Activated T-helper 17 cell treated with anti-CD3 and anti-CD28 coated beads, Interleukin-2, amount 50 U/mL, for 72 hours (primary cell): ENCODE results near the gene ZNF292. TPM values are rescaled to one million over a fixed set of nuclear protein-coding genes. Genes with fewer than 3 reads are reported as not detected.
A peak's percentile ranks its signal among the peaks of the same experiment; 100 is the strongest.
"Not testable (repeated sequence)": the region's sequence is repeated elsewhere in the genome, so short reads cannot be mapped to it uniquely, and the experiment has no call there.

Experiments
- ATAC-seq: fragments of 150-1000 bp; cut with Tn5 transposase; replicated peaks from 2 replicates; pipeline ENCODE4 v1.10.0; 2021; ENCODE audit warnings: mild to moderate bottlenecking, moderate library complexity
- H3K27ac Mint-ChIP-seq: one replicate; pipeline ENCODE4 v1.8.0; 2022; ENCODE audit warnings: mixed read lengths
- H3K27me3 Mint-ChIP-seq: one replicate; pipeline ENCODE4 v1.8.0; 2022; ENCODE audit warnings: mixed read lengths
- H3K36me3 Mint-ChIP-seq: one replicate; pipeline ENCODE4 v1.8.0; 2022; ENCODE audit warnings: low read depth, mild to moderate bottlenecking, mixed read lengths
- H3K4me1 Mint-ChIP-seq: one replicate; pipeline ENCODE4 v1.8.0; 2022; ENCODE audit warnings: mixed read lengths
- H3K4me3 Mint-ChIP-seq: one replicate; pipeline ENCODE4 v1.8.0; 2022; ENCODE audit warnings: mild to moderate bottlenecking, mixed read lengths
- H3K9me3 Mint-ChIP-seq: one replicate; pipeline ENCODE4 v1.8.0; 2022; ENCODE audit warnings: mixed read lengths
- total RNA-seq, 2 donors: library from RNA; stranded (reverse); gene quantifications; one replicate each; pipeline ENCODE4 v1.2.3, GENCODE V29; 2022

Gene ZNF292
- total RNA-seq = 100 to 1,000 TPM in 1 of 2 donors, 10 to 100 TPM in 1; 77.2 to 209 TPM

DNA sequence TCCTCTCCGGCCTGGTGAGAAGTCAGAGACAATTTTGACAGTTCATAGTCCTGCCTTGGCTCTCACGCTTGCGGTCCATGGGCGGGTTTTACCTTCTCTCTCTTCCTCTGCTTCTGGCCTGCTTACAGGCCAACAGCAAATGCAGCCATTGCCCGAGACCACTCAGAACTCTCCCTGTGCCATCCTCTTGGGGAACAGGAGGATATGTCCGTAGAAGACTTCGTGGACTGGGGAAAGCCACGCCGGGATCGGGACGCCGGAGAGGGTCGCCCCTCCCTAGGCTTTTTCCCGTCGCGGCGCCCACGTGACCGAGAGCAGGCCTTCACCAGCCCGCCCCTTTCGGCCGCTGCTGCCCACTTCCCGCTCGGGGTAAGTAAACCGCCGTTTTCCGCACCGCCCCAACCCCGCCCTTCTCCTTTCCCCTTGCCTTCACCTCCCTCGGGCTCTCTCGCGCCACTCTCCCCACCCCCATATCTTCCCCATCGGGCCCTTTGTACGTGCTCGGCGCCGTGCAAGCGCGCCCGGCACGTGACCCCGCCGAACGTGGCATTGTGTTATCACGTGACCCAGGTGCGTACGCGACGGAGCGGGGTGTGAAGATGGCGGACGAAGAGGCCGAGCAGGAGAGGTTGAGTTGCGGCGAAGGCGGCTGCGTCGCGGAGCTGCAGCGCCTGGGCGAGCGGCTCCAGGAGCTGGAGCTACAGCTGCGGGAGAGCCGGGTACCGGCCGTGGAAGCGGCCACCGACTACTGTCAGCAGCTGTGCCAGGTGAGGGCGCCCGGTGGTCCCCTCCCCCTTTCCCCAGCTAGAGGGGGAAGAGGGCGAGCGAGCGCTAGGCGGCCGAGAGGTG lies at the start of gene ZNF292:
Gene ZNF292 (plus strand): TSS at position 573 of the 849 bp plus-strand sequence. CDS start 27 bp downstream, at position 600.
- ATAC-seq = peak; percentile 84
- peaks cover 73% of the 10 kb centered on the region for H3K36me3 Mint-ChIP-seq
- H3K4me1 Mint-ChIP-seq = peaks cover 14% of the 10 kb centered on the region
- peak within 1 kb of the TSS; percentile 94 for H3K4me3 Mint-ChIP-seq
- H3K9me3 Mint-ChIP-seq = no peaks in the 10 kb centered on the region
- H3K27me3 Mint-ChIP-seq = no peaks in the 10 kb centered on the region
- peak within 1 kb of the TSS; percentile 94 for H3K27ac Mint-ChIP-seq

DNA sequence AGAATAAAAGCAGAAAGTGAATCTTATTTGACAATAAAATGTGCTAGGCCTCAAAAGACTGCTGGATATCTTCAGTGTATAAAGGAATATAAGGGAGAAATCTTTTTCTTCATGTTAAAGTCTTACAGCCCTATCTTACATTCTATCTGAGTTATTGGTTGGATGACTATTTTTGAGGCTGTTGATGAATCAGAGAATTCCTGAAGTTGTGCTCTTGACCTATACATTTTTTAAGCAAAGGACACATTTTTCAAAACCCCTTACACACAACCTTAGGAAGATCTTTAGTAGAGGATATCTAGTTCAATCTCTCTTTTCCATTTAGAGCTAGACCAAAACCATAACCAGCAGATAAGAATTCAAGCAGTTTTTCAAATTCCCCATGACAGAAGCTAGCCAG lies 49.5 kb upstream of the ZNF292 start:
- Mint-ChIP-seq H3K4me1 (no peaks in the 10 kb centered on the region), H3K27ac (no peak overlapping the region), H3K36me3 (no peaks in the 10 kb centered on the region), H3K9me3 (no peaks in the 10 kb centered on the region), H3K4me3 (no peak overlapping the region), H3K27me3 (peaks cover 13% of the 10 kb centered on the region)
- ATAC-seq = no peak

DNA sequence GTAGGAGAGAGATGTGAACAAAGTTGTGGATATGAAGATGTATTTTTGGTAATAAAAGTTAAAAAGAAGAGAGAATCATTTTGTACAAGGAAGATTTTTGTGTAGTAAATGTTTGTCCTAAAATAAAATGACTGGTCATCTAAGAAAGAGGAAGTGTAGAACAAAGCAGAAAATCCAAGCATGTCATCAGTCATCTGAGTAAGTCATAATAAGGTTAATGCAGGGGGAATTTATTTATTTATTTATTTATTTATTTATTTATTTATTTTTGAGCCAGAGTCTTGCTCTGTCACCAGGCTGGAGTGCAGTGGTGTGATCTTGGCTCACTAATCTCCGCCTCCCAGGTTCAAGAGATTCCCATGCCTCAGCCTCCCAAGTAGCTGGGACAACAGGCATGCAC lies 44.7 kb upstream of the ZNF292 start:
- Mint-ChIP-seq H3K4me1 (no peaks in the 10 kb centered on the region), H3K4me3 (no peak overlapping the region), H3K9me3 (no peaks in the 10 kb centered on the region), H3K27me3 (peaks cover 13% of the 10 kb centered on the region), H3K36me3 (no peaks in the 10 kb centered on the region), H3K27ac (no peak overlapping the region)
- no peak for ATAC-seq

DNA sequence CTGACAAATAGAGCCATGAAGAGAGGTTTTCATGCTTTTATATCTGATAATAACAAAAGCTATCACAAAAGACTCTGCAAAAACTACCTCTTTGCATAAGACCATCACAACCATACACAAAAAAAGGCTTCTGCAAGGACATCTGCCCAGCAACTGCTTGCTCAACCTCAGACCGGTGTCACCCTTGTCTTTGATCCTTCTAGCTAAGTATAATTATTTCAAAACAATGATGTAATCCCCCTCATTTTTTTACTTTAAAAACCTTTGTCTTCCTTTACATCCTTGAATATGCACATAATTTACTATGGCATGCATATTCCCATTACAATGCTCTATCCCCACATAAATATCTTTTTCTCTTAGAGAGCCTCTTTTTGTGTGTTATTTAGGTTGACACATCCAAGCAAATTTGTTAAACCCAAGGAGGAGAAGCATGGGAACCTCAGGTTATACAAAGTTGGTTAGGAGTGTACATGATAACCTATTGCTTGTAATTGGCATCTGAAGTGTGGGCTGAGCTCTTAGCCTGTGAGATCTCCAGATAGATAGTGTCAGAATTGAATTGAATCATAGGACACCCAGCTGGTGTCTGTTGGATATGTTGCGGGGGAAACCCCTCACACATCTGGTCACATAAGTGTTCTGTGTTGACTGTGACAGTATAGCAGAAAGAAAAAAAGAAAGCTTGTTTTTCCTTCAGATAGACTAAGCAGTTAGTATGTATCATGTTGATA lies 39.8 kb upstream of the ZNF292 start:
- Mint-ChIP-seq H3K4me1 (no peaks in the 10 kb centered on the region), H3K36me3 (no peaks in the 10 kb centered on the region), H3K4me3 (no peak overlapping the region), H3K27ac (no peak overlapping the region), H3K27me3 (peaks cover 2% of the 10 kb centered on the region), H3K9me3 (no peaks in the 10 kb centered on the region)
- peak; percentile 93 for ATAC-seq

DNA sequence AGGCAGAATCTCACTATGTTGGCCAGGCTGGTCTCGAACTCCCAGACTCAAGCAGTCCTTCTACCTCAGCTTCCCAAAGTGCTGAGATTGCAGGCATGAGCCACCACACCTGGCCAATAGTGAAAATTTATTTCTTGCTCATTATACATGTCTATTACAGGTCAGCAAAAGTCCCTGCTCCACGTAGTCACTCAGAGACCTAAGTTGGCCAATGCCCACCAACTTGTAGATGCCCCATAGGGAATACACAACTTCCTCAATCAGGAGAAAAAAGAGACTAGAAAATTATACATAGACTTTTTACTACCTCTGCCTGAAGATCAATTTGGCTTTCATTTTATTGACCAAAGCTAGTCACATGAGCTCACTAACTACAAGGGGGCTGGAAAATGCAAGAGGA lies 38.4 kb upstream of the ZNF292 start:
- Mint-ChIP-seq H3K9me3 (no peaks in the 10 kb centered on the region), H3K27me3 (peaks cover 5% of the 10 kb centered on the region), H3K4me3 (no peak overlapping the region), H3K4me1 (no peaks in the 10 kb centered on the region), H3K36me3 (no peaks in the 10 kb centered on the region), H3K27ac (no peak overlapping the region)
- ATAC-seq = no peak

DNA sequence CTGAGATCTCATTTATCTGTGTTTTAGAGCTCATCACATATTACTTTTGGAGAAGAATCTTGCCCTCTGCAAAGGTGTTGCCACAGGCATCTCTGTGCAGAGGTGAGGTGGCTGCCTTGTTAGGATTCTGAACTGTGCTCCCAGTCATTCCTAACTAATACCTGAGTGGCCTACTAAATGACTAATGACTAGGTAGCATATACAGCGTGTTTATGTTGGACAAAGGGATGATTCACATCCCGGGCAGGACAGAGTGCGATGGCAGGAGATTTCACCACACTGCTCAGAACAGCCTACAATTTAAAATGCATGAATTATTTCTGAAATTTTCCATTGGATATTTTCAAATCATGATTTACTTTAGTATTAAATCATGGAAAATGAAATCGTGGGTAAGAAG lies 37.3 kb upstream of the ZNF292 start:
- Mint-ChIP-seq H3K27ac (no peak overlapping the region), H3K36me3 (no peaks in the 10 kb centered on the region), H3K4me1 (no peaks in the 10 kb centered on the region), H3K9me3 (no peaks in the 10 kb centered on the region), H3K4me3 (no peak overlapping the region), H3K27me3 (peaks cover 13% of the 10 kb centered on the region)
- no peak for ATAC-seq

DNA sequence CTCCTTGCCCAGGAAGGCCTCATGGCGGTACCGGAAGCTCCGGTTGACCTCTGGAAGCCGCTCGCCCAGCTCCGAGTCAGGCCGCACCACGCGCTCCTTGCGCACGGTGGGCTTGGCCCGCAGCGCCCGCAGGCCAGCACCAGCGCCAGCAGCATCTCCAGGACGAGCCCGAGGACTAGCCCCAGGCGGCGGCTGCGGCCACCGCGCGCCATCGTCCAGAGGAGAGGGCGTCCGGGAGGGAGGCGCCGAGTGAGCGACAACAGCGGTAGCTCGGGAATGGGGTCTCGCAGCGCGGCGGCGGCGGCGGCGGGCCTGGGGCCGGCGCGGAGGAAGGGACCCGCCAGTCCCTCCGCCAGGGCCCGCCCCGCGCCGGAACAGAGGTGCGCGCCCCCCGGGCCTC lies 32.9 kb upstream of the ZNF292 start:
- no peaks in the 10 kb centered on the region for H3K36me3 Mint-ChIP-seq
- peaks cover 13% of the 10 kb centered on the region for H3K27me3 Mint-ChIP-seq
- H3K9me3 Mint-ChIP-seq = no peaks in the 10 kb centered on the region
- no peak overlapping the region for H3K4me3 Mint-ChIP-seq
- ATAC-seq = no peak
- H3K27ac Mint-ChIP-seq = no peak overlapping the region
- no peaks in the 10 kb centered on the region for H3K4me1 Mint-ChIP-seq

DNA sequence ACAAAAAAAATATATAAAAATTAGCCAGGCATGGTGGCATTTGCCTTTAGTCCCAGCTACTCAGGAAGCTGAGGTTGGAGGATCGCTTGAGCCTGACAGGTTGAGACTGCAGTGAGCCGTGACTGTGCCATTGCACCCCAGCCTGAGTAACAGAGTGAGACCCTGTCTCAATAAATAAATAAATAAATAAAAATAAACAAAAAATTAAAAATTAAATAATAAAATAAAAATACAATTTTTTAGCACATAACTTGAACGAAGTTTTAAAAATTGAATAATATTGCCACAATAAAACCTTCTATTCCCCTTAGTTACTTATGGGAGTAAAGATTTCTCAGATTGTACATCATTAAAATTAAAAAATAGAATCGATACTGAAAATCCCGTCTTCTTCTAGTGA lies 31.3 kb upstream of the ZNF292 start:
- Mint-ChIP-seq H3K9me3 (no peaks in the 10 kb centered on the region), H3K4me1 (no peaks in the 10 kb centered on the region), H3K4me3 (no peak overlapping the region), H3K36me3 (no peaks in the 10 kb centered on the region), H3K27me3 (peaks cover 13% of the 10 kb centered on the region), H3K27ac (no peak overlapping the region)
- no peak for ATAC-seq

DNA sequence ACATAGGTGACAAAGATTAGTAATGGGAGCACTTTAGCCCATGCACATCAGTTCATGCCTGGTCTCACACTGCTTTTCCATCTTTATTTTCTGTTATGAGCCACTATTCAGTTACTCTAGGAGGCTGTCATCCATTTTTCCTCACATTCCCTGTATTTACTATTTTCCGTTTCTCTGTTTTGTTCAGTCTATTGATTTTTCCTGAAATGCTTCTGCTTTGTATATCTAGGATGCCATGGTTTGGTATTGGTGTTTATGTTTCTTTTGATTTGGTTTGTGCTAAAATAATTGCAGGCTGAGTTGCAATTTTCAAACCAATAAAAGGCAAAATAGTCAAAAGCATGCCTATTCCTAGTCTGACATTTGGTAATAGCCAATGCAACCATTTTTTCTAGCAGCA lies 28.9 kb upstream of the ZNF292 start:
- no peaks in the 10 kb centered on the region for H3K9me3 Mint-ChIP-seq
- no peak overlapping the region for H3K4me3 Mint-ChIP-seq
- H3K27me3 Mint-ChIP-seq = peaks cover 12% of the 10 kb centered on the region
- H3K4me1 Mint-ChIP-seq = no peaks in the 10 kb centered on the region
- no peak overlapping the region for H3K27ac Mint-ChIP-seq
- H3K36me3 Mint-ChIP-seq = no peaks in the 10 kb centered on the region
- no peak for ATAC-seq

DNA sequence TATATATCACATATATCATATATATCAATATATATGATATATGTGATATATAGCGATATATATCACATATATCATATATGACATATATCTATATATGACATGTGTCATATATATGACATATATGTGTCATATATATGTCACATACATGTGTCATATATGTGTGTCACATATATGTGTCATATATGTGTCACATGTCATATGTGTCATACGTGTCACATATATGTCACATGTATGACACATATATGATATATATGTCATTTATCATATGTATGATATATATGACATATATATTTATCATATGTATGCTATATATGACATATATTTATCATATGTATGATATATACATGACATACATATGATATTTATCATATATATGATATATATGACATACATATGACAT lies 27.6 kb upstream of the ZNF292 start:
- Mint-ChIP-seq H3K36me3 (no peaks in the 10 kb centered on the region), H3K4me3 (no peak overlapping the region), H3K9me3 (no peaks in the 10 kb centered on the region), H3K27me3 (peaks cover 3% of the 10 kb centered on the region), H3K4me1 (no peaks in the 10 kb centered on the region), H3K27ac (no peak overlapping the region)
- ATAC-seq = no peak

DNA sequence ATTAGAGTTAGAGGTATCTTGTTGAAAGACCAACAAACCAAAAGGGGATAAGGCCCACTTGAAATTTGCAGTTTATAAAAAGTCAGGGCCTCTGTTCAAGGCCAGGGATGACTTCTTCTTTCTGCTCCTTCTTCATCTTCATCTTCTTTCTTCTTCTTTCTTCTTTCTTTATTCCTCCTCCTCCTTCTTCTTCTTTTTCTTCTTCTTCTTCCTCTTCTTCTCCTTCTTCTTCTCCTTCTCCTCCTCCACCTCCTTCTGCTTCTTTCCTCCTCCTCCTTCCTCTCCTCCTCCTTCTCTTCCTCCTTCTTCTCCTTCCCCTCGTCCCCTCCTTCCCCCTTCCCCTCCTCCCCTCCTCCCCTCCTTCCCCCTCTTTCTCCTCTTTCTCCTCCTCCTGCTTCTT lies 18.4 kb upstream of the ZNF292 start:
- no peaks in the 10 kb centered on the region for H3K9me3 Mint-ChIP-seq
- ATAC-seq = no peak
- no peak overlapping the region for H3K4me3 Mint-ChIP-seq

DNA sequence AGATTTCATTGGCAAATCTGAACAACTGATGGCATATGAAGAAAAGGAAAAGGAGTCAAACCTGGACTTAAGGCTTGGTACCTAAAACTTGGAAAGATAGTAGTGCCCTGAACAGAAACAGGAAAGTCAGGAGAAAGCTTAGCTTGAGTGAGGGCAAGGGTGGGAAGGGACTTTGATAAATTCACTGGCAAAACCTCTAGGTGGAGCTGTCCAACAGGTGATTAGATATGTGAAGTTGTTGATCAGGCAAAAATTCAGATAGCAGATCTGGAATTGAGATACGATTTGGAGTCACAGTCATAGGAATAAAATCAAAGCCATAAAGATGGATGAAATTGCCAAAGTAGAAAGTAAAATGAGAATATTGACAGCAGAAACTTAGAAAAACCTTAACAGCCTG lies 16.1 kb upstream of the ZNF292 start:
- peaks cover 6% of the 10 kb centered on the region for H3K4me1 Mint-ChIP-seq
- ATAC-seq = peak; percentile 79
- peaks cover 4% of the 10 kb centered on the region for H3K27me3 Mint-ChIP-seq

More for the DNA sequence above, 18.4 kb upstream of the ZNF292 start:
- Mint-ChIP-seq H3K4me1 (peaks cover 6% of the 10 kb centered on the region), H3K36me3 (no peaks in the 10 kb centered on the region), H3K27ac (no peak overlapping the region), H3K27me3 (peaks cover 4% of the 10 kb centered on the region)

DNA sequence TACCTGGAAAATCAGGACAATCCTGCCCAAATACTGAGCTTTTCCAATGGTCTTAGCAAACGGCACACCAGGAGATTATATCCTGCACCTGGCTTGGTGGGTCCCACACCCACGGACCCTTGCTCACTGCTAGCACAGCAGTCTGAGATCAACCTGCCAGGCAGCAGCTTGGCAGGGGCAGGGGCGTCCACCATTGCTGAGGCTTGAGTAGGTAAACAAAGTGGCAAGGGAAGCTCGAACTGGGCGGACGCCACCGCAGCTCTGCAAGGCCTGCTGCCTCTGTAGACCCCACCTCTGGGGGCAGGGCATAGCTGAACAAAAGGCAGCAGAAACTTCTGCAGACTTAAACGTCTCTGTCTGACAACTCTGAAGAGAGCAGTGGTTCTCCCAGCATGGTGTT lies 15.4 kb upstream of the ZNF292 start:
- ATAC-seq, H3K4me1 Mint-ChIP-seq, H3K36me3 Mint-ChIP-seq, H3K27ac Mint-ChIP-seq, H3K9me3 Mint-ChIP-seq, H3K27me3 Mint-ChIP-seq, H3K4me3 Mint-ChIP-seq: not testable (repeated sequence)

More for the DNA sequence above, 16.1 kb upstream of the ZNF292 start:
- Mint-ChIP-seq H3K9me3 (no peaks in the 10 kb centered on the region), H3K27ac (no peak overlapping the region), H3K36me3 (no peaks in the 10 kb centered on the region), H3K4me3 (no peak overlapping the region)

DNA sequence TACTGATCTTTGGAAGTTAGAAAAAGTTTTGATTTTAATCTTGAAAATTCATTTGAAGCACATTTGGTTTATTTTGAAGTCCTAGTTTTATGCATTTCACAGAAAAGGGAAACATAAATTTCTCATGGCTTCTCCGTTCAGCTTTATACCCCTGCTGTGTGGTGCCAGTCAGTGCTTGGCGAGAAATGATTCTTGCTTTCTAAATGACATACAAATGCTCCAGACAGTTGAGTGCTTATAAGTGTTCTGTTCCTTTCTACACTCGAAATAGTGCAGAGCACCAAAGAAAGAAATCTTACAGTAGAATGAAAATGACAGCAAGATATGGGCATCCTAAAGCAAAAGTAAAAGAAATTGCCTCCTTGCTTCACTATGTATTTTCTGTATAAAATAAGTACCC lies 9.0 kb upstream of the ZNF292 start:
- Mint-ChIP-seq H3K36me3 (no peaks in the 10 kb centered on the region), H3K9me3 (no peaks in the 10 kb centered on the region), H3K27ac (no peak overlapping the region), H3K4me3 (peak overlapping the region; percentile 48), H3K4me1 (no peaks in the 10 kb centered on the region), H3K27me3 (no peaks in the 10 kb centered on the region)
- ATAC-seq = peak; percentile 70

DNA sequence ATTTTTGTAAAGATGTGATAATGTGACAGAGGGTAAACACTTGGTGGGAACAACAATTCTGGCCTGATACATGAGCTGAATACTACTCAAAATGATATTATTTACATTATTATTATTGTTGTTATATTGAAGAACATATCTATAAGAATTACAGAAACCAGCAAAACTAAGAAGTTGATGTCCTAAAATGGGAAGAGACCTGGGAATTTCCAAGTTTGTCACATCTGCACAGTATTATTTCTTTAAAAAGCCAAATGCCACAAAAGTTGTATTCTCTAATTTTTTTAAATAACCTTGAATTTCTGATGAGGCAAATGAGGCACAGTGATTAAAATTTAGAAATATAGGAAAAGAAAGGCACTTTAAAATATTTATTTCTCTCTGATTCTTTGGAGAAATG lies 5.0 kb upstream of the ZNF292 start:
- peaks cover 10% of the 10 kb centered on the region for H3K4me1 Mint-ChIP-seq
- no peaks in the 10 kb centered on the region for H3K9me3 Mint-ChIP-seq
- peaks cover 25% of the 10 kb centered on the region for H3K36me3 Mint-ChIP-seq
- H3K27me3 Mint-ChIP-seq = no peaks in the 10 kb centered on the region
- no peak overlapping the region for H3K4me3 Mint-ChIP-seq
- H3K27ac Mint-ChIP-seq = no peak overlapping the region
- ATAC-seq = no peak
